Heart right ventricle (tissue), 16 donors: ENCODE measurements around the gene TRAIP. TPM values are rescaled to one million over a fixed set of nuclear protein-coding genes. Genes with fewer than 3 reads are reported as not detected.

Experiments
- ATAC-seq, 8 donors: fragments of 200-7000 bp; cut with Tn5 transposase; one replicate each; pipeline ENCODE4 v1.9.1; 2020; ENCODE audit warnings: mild to moderate bottlenecking in 8 of 8, moderate library complexity in 8 of 8, moderate number of reproducible peaks in 1 of 8
- DNase-seq, 2 donors: peaks; one replicate each; pipeline ENCODE4 v3.0.0-alpha.2; 2020
- H3K27ac ChIP-seq, 10 donors: fragments of 200-600 bp; sonication (generic) in 2 of 10; one replicate each; pipeline versions ENCODE4 v1.5.0 to v1.8.0; 2020 to 2022; ENCODE audit warnings: mild to moderate bottlenecking in 3 of 10
- H3K27me3 ChIP-seq, 7 donors: fragments of 200-600 bp; one replicate each; pipeline ENCODE4 v1.8.0; 2021 to 2022; ENCODE audit warnings: mild to moderate bottlenecking in 2 of 7
- H3K36me3 ChIP-seq, 9 donors: fragments of 200-600 bp; sonication (generic) in 1 of 9; one replicate each; pipeline versions ENCODE4 v1.5.0 to v1.8.0; 2020 to 2022; ENCODE audit warnings: mild to moderate bottlenecking in 2 of 9
- H3K4me1 ChIP-seq, 9 donors: fragments of 200-600 bp; sonication (generic) in 1 of 9; one replicate each; pipeline versions ENCODE4 v1.5.0 to v1.8.0; 2020 to 2022; ENCODE audit warnings: mild to moderate bottlenecking in 4 of 9
- H3K4me3 ChIP-seq, 10 donors: fragments of 200-600 bp; sonication (generic) in 2 of 10; one replicate each; pipeline versions ENCODE4 v1.5.0 to v1.8.0; 2020 to 2022; ENCODE audit warnings: mild to moderate bottlenecking in 7 of 10, moderate library complexity in 2 of 10
- H3K9me3 ChIP-seq, 11 donors: fragments of 200-600 bp in 10 of 11; sonication (generic) in 2 of 11; one replicate each; pipeline versions ENCODE4 v1.5.0 to v1.8.0; 2013 to 2022; ENCODE audit warnings: mild to moderate bottlenecking in 2 of 11, control low read depth in 1 of 11, moderate library complexity in 1 of 11
- CTCF ChIP-seq, 9 donors: fragments of 200-600 bp; sonication (generic) in 2 of 9; IDR thresholded peaks; one replicate each; pipeline versions ENCODE4 v1.5.0 to v1.8.0; 2021 to 2022; ENCODE audit warnings: antibody characterized with exemption in 9 of 9, mild to moderate bottlenecking in 5 of 9, moderate library complexity in 1 of 9
- WGBS, 2 donors: extraction: QIAGEN DNeasy Blood & Tissue Kit; methylation state at CpG; one replicate each; pipeline ENCODE4 v1.1.7; 2013; ENCODE audit warnings: inconsistent platforms in 1 of 2; 5-methylcytosine and 5-hydroxymethylcytosine counted together
- intact Hi-C, 10 donors: fragments of 100-400 bp; cut with DNase I; formaldehyde crosslinking; loops; one replicate each; pipeline versions ENCODE4 v1.11.1 to v1.14.2; 2022
- polyA plus RNA-seq, 2 donors: library from polyadenylated mRNA; stranded (reverse); fragments of 200-250 nt; gene quantifications; one replicate each; pipeline ENCODE4 v1.2.3, GENCODE V29; 2013
- total RNA-seq, 10 donors: library from RNA; stranded (reverse); fragmentation: NEBNext Ultra II Directional in 3 of 10; extraction: Animal tissue kit (Norgen Biotek cat#: 25700) in 3 of 10; gene quantifications; one replicate each; pipeline versions ENCODE4 v1.2.1 to v1.2.4, GENCODE V29; 2021 to 2023
- donor health status: Arrhythmogenic right ventricular cardiomyopathy.
- donor health status: ischemic (EF 13 %, LVEDD 7.1; RV severe dilation, severe dysfunction).
- donor health status: healthy with polysubstance abuse.
- donor health status: DM: no; HTN: yes; CAD: no.
- donor health status: DM: no; HTN: no; CAD: no.
- donor health status: ischemic (EF 25% LVEDD 6.9; RV normal size, moderate dysfunction).
- donor health status: ischemic (EF 25% LVEDD 5.7; RV mildly dilated, moderate dysfunction).
- donor health status: healthy.
- donor health status: DM: yes; HTN: yes; CAD: no.
- donor health status: Ischemic cardiomyopathy.
- donor health status: ischemic (EF 35%, LVEDD 5.7; RV mildly dilated, moderate dysfunction).
- donor health status: nonischemic (EF 11% LVEDD 7.7; RV severe dilation, severe dysfunction).
- donor health status: DM: yes; HTN: yes; CAD: no.
- donor health status: PGD.
- donor health status: ischemic (EF 29% LVEDD 5.4; RV normal size, mild dysfunction).
- donor health status: nonischemic (EF 23%, LVEDD 6.1; RV moderate dilation, normal function).

Gene TRAIP
- total and polyA plus RNA-seq, 12 donors, result 0.20 to 2.4 (median 1.4) TPM

GRCh38 chr3:49880581-49881315, 24.4 kb upstream of the TRAIP start:
- intact Hi-C loops, result no loop called here
- Histone ChIP-seq H3K4me3 (no peak overlapping the region), H3K27ac (peak overlapping the region in 6 of 10 donors; percentile 54 to 87 (median 76)), H3K9me3 (no peaks in the 10 kb centered on the region), H3K4me1 (peaks cover 10 to 34% (median 24%) of the 10 kb centered on the region in 9 donors), H3K36me3 (no peaks in the 10 kb centered on the region), H3K27me3 (no peaks in the 10 kb centered on the region)
- peak in 1 of 8 donors; percentile 35 for ATAC-seq
- TF ChIP-seq CTCF (IDR thresholded peaks at IDR 0.05), result no peak
- DNase-seq, result no peak
- WGBS, 2 donors, result 34 to 38% methylated on average over 6 of the region's 6 CpGs

DNA sequence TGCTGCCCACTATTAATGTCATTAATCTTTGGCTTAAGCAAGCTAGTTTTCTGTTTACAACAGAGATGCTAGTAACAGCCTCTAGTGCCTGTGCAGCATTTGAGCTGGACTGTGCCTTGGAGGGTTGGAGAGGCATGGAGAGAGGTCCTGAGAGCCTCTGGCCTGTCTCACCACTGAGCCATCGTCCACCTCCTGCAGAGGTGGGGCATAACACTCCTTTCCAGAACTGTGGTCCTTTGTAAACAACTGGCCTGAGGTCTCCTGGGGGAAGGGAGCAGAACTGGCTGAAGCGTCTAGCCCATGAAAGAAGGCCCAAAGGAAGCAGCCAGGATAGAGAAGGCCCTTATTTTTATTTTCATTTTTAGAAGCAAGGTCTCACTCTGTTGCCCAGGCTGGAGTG, 23.4 kb upstream of the TRAIP start:
- no peak for DNase-seq
- intact Hi-C loops, result no loop called here
- 42 to 47% methylated on average over 2 of the region's 2 CpGs for WGBS, 2 donors

GRCh38 chr3:49878686-49879085, 22.3 kb upstream of the TRAIP start:
- no peak for TF ChIP-seq CTCF (IDR thresholded peaks at IDR 0.05)
- Histone ChIP-seq H3K9me3 (no peaks in the 10 kb centered on the region), H3K27ac (no peak overlapping the region), H3K4me1 (peaks cover 10 to 34% (median 24%) of the 10 kb centered on the region in 9 donors), H3K36me3 (no peaks in the 10 kb centered on the region), H3K4me3 (no peak overlapping the region), H3K27me3 (no peaks in the 10 kb centered on the region)
- DNase-seq (no peak), ATAC-seq (no peak)
- intact Hi-C loops, result no loop called here

More for the DNA sequence above, 23.4 kb upstream of the TRAIP start:
- Histone ChIP-seq H3K27ac (no peak overlapping the region), H3K4me3 (no peak overlapping the region), H3K9me3 (no peaks in the 10 kb centered on the region), H3K4me1 (peaks cover 10 to 34% (median 24%) of the 10 kb centered on the region in 9 donors), H3K36me3 (no peaks in the 10 kb centered on the region), H3K27me3 (no peaks in the 10 kb centered on the region)
- ATAC-seq, result no peak
- no peak for TF ChIP-seq CTCF (IDR thresholded peaks at IDR 0.05)

- WGBS, 2 donors, result 69 to 74% methylated on average over 2 of the region's 2 CpGs
- Histone ChIP-seq H3K4me1 (peaks cover 10 to 32% (median 24%) of the 10 kb centered on the region in 9 donors), H3K9me3 (no peaks in the 10 kb centered on the region), H3K36me3 (no peaks in the 10 kb centered on the region), H3K27ac (no peak overlapping the region), H3K4me3 (no peak overlapping the region), H3K27me3 (no peaks in the 10 kb centered on the region)
- DNase-seq (no peak), ATAC-seq (no peak)
- TF ChIP-seq CTCF (IDR thresholded peaks at IDR 0.05), result no peak
- intact Hi-C loops, result no loop called here
Measured at GRCh38 chr3:49877716-49878115, 21.4 kb upstream of the TRAIP start.
